H1 (cell line): ENCODE results near the gene MEGF9. TPM values are rescaled to one million over a fixed set of nuclear protein-coding genes. Genes with fewer than 3 reads are reported as not detected.

Experiments
- CTCF ChIA-PET: fragments of 300-600 bp; sonication (Branson Sonifier 250); formaldehyde crosslinking; loops from one replicate; lab custom pipeline; 2021; ENCODE audit not compliant: partially characterized antibody; lab: Charles Lee
- POLR2A ChIA-PET: fragments of 300-600 bp; sonication (Branson Sonifier 250); formaldehyde crosslinking; loops from one replicate; lab custom pipeline; 2021; ENCODE audit warnings: inconsistent platforms; ENCODE audit not compliant: partially characterized antibody; lab: Charles Lee
- DNase-seq, 2 experiments: peaks; one replicate each; pipeline versions ENCODE4 v3.0.0 to v3.0.0-alpha.2; 2010 to 2022; ENCODE audit warnings: low spot score in 2 of 2, low read depth in 1 of 2, mixed read lengths in 1 of 2
- FAIRE-seq: peaks from 2 replicates; lab custom pipeline; 2011; peaks lifted over from hg19 to GRCh38; lab: Jason Lieb, UNC
- H2AFZ ChIP-seq: 2 replicates; pipeline ENCODE4 v1.8.1; 2012; ENCODE audit warnings: low read length, inconsistent platforms
- H2AK5ac ChIP-seq: 2 replicates; pipeline ENCODE4 v1.6.1; 2013; ENCODE audit warnings: low read depth, low read length
- H2BK120ac ChIP-seq: replicated peaks from 2 replicates; pipeline ENCODE3; 2013; ENCODE audit warnings: low read depth, low read length, inconsistent platforms
- H2BK12ac ChIP-seq: 2 replicates; pipeline ENCODE4 v1.6.1; 2013; ENCODE audit warnings: low read depth, low read length
- H2BK15ac ChIP-seq: 2 replicates; pipeline ENCODE4 v1.6.1; 2013; ENCODE audit warnings: low read length
- H2BK20ac ChIP-seq: 2 replicates; pipeline ENCODE4 v1.6.1; 2013; ENCODE audit warnings: low read length
- H2BK5ac ChIP-seq: 2 replicates; pipeline ENCODE4 v1.6.1; 2013; ENCODE audit warnings: low read depth, low read length
- H3K14ac ChIP-seq: 2 replicates; pipeline ENCODE4 v1.6.1; 2013; ENCODE audit warnings: inconsistent platforms; ENCODE audit not compliant: insufficient read length
- H3K18ac ChIP-seq: 2 replicates; pipeline ENCODE4 v1.6.1; 2013; ENCODE audit warnings: low read length; ENCODE audit errors: extremely low read depth
- H3K23ac ChIP-seq: 2 replicates; pipeline ENCODE4 v1.6.1; 2013; ENCODE audit warnings: inconsistent platforms; ENCODE audit not compliant: insufficient read length
- H3K23me2 ChIP-seq: 2 replicates; pipeline ENCODE4 v1.6.1; 2013; ENCODE audit warnings: low read depth, low read length
- H3K27ac ChIP-seq: 2 replicates; pipeline ENCODE4 v1.6.1; 2011; ENCODE audit warnings: low read depth, low read length, inconsistent platforms
- H3K27me3 ChIP-seq, 4 experiments: replicated peaks in 1 of 4; 1 replicate in 1 of 4; 2 replicates in 3 of 4; pipeline versions ENCODE4 v1.6.1 to v1.8.1; 2011 to 2013; ENCODE audit warnings: low read length in 3 of 4, mild to moderate bottlenecking in 3 of 4, inconsistent platforms in 2 of 4, mixed read lengths in 2 of 4, moderate library complexity in 1 of 4; ENCODE audit not compliant: control insufficient read depth in 3 of 4, insufficient read depth in 3 of 4; ENCODE audit errors: extremely low read depth in 1 of 4
- H3K36me3 ChIP-seq, 4 experiments: 2 replicates each; pipeline versions ENCODE4 v1.6.1 to v1.8.1; 2011 to 2013; ENCODE audit warnings: mild to moderate bottlenecking in 4 of 4, low read length in 3 of 4, moderate library complexity in 2 of 4, control low read depth in 1 of 4, inconsistent platforms in 1 of 4; ENCODE audit not compliant: insufficient read depth in 4 of 4, control insufficient read depth in 2 of 4
- H3K4ac ChIP-seq: replicated peaks from 2 replicates; pipeline ENCODE3; 2013; ENCODE audit warnings: low read length, low read depth, mixed read lengths, inconsistent platforms; ENCODE audit not compliant: insufficient read length
- H3K4me1 ChIP-seq, 4 experiments: replicated peaks in 1 of 4; 1 replicate in 1 of 4; 2 replicates in 3 of 4; pipeline versions ENCODE4 v1.6.1 to v1.8.1; 2011 to 2013; ENCODE audit warnings: low read length in 3 of 4, inconsistent platforms in 2 of 4, mixed read lengths in 1 of 4; ENCODE audit not compliant: insufficient read depth in 4 of 4, control insufficient read depth in 3 of 4
- H3K4me2 ChIP-seq, 2 experiments: 2 replicates each; pipeline versions ENCODE4 v1.6.1 to v1.8.1; 2011 to 2013; ENCODE audit warnings: low read depth in 2 of 2, low read length in 2 of 2, control low read depth in 1 of 2, inconsistent platforms in 1 of 2, mild to moderate bottlenecking in 1 of 2; ENCODE audit not compliant: insufficient read depth in 1 of 2
- H3K4me3 ChIP-seq, 4 experiments: fragments of 200-600, 300-600 bp in 1 of 4; sonication (generic), shearing (Covaris generic), sonication (Bioruptor Twin) in 1 of 4; 2 replicates each; pipeline versions ENCODE4 v1.5.1 to v1.8.1; 2011 to 2016; ENCODE audit warnings: low read length in 4 of 4, low read depth in 3 of 4, control low read depth in 2 of 4, inconsistent platforms in 2 of 4, mild to moderate bottlenecking in 2 of 4, mixed read lengths in 1 of 4, moderate library complexity in 1 of 4; ENCODE audit not compliant: insufficient read depth in 2 of 4; ENCODE audit errors: extremely low read depth in 1 of 4
- H3K56ac ChIP-seq: replicated peaks from 2 replicates; pipeline ENCODE3; 2013; ENCODE audit warnings: low read depth, mild to moderate bottlenecking, mixed read lengths, low read length, inconsistent platforms; ENCODE audit not compliant: insufficient read length
- H3K79me1 ChIP-seq: 2 replicates; pipeline ENCODE4 v1.6.1; 2013; ENCODE audit warnings: low read depth, low read length, control low read depth
- H3K79me2 ChIP-seq, 2 experiments: 2 replicates each; pipeline versions ENCODE4 v1.6.1 to v1.8.1; 2012 to 2013; ENCODE audit warnings: low read length in 2 of 2, mild to moderate bottlenecking in 2 of 2, inconsistent platforms in 1 of 2; ENCODE audit not compliant: insufficient read depth in 2 of 2, control insufficient read depth in 1 of 2
- H3K9ac ChIP-seq, 4 experiments: replicated peaks in 1 of 4; 1 replicate in 1 of 4; 2 replicates in 3 of 4; pipeline versions ENCODE4 v1.6.1 to v1.8.1; 2011 to 2013; ENCODE audit warnings: low read depth in 3 of 4, low read length in 3 of 4, control low read depth in 2 of 4, mild to moderate bottlenecking in 2 of 4, moderate library complexity in 2 of 4, inconsistent platforms in 1 of 4; ENCODE audit errors: extremely low read depth in 1 of 4
- H3K9me3 ChIP-seq, 2 experiments: 2 replicates each; pipeline versions ENCODE4 v1.6.1 to v1.8.1; 2012 to 2013; ENCODE audit warnings: mild to moderate bottlenecking in 2 of 2, moderate library complexity in 2 of 2, control low read depth in 1 of 2, inconsistent platforms in 1 of 2, low read depth in 1 of 2, low read length in 1 of 2, mixed read lengths in 1 of 2; ENCODE audit not compliant: insufficient read depth in 2 of 2
- H4K20me1 ChIP-seq, 2 experiments: replicated peaks in 1 of 2; 2 replicates each; pipeline versions ENCODE3 to v1.8.1; 2011 to 2013; ENCODE audit warnings: inconsistent platforms in 2 of 2, low read length in 2 of 2, mild to moderate bottlenecking in 1 of 2; ENCODE audit not compliant: insufficient read depth in 2 of 2, control insufficient read depth in 1 of 2
- H4K5ac ChIP-seq: 2 replicates; pipeline ENCODE4 v1.6.1; 2013; ENCODE audit warnings: low read length, low read depth, mixed read lengths, inconsistent platforms; ENCODE audit not compliant: insufficient read length
- H4K8ac ChIP-seq: 2 replicates; pipeline ENCODE4 v1.8.0; 2013; ENCODE audit warnings: mild to moderate bottlenecking, moderate library complexity, low read length, inconsistent platforms; ENCODE audit not compliant: insufficient read depth; ENCODE audit errors: extremely low read depth
- H4K91ac ChIP-seq: replicated peaks from 2 replicates; pipeline ENCODE3; 2013; ENCODE audit warnings: low read length, mixed read lengths, inconsistent platforms; ENCODE audit not compliant: insufficient read length
- CBX5 ChIP-seq: fragments of 300-800, 300-1000 bp; sonication (generic); IDR thresholded peaks from 2 replicates; pipeline ENCODE4 v1.7.1; 2016; ENCODE audit warnings: antibody characterized with exemption, low read length, low read depth
- JUN ChIP-seq: IDR thresholded peaks from 2 replicates; pipeline ENCODE4 v1.6.1; 2011; ENCODE audit warnings: low read depth, mild to moderate bottlenecking, improper control_type of control experiment, low read length
- KDM4A ChIP-seq: IDR thresholded peaks from one replicate; pipeline ENCODE4 v1.7.1; 2012; ENCODE audit warnings: low read depth, mild to moderate bottlenecking, moderate library complexity, low read length, inconsistent platforms; ENCODE audit not compliant: severe bottlenecking
- PHF8 ChIP-seq: fragments of 200-600 bp; sonication (generic); conservative IDR thresholded peaks from 2 replicates; pipeline ENCODE4 v1.7.1; 2012; ENCODE audit warnings: low read depth, mild to moderate bottlenecking, inconsistent platforms, low read length, moderate library complexity
- POLR2A ChIP-seq, 2 experiments: IDR thresholded peaks; 1 replicate in 1 of 2; 2 replicates in 1 of 2; pipeline ENCODE4 v1.6.1; 2011; ENCODE audit warnings: low read depth in 2 of 2, low read length in 2 of 2, mild to moderate bottlenecking in 2 of 2; ENCODE audit errors: control extremely low read depth in 1 of 2
- SP1 ChIP-seq: IDR thresholded peaks from 2 replicates; pipeline ENCODE4 v1.6.1; 2011; ENCODE audit warnings: low read depth, low read length
- TBP ChIP-seq: IDR thresholded peaks from 2 replicates; pipeline ENCODE4 v1.6.1; 2011; ENCODE audit warnings: low read depth, low read length, improper control_type of control experiment
- USF2 ChIP-seq: IDR thresholded peaks from 2 replicates; pipeline ENCODE4 v1.6.1; 2011; ENCODE audit warnings: low read length, improper control_type of control experiment
- WGBS, 2 experiments: shearing (Covaris generic) in 1 of 2; methylation state at CpG; one replicate each; pipeline versions ENCODE4 v1.1.6 to v1.1.7; 2013 to 2015; ENCODE audit warnings: low lambda C conversion rate in 2 of 2, mixed read lengths in 2 of 2, inconsistent platforms in 1 of 2, low coverage in 1 of 2, missing lambda C conversion rate in 1 of 2; ENCODE audit not compliant: insufficient replicate concordance in 2 of 2, insufficient coverage in 1 of 2, insufficient read length in 1 of 2; ENCODE audit errors: extremely low coverage in 1 of 2, missing lambda C conversion rate in 1 of 2; 5-methylcytosine and 5-hydroxymethylcytosine counted together
- long read RNA-seq, 2 experiments: library from RNA in 1 of 2; library from capped mRNA in 1 of 2; stranded (forward); transcript quantifications; one replicate each; pipeline ENCODE4 v2.0.0, GENCODE V29; 2021; ENCODE audit warnings: inconsistent platforms in 1 of 2
- polyA minus RNA-seq, 3 experiments: library from RNA; depleted of rRNA, polyadenylated mRNA; stranded (reverse); fragments of >200 nt; gene quantifications; 1 replicate in 2 of 3; 2 replicates in 1 of 3; pipeline ENCODE4 v1.2.3, GENCODE V29; 2011
- polyA plus RNA-seq, 7 experiments: library from polyadenylated mRNA; depleted of rRNA in 3 of 7; stranded (reverse) in 5 of 7; unstranded in 2 of 7; fragments of >200 nt in 5 of 7; fragments of 200-250 nt in 2 of 7; gene quantifications; 1 replicate in 5 of 7; 2 replicates in 1 of 7; 4 replicates in 1 of 7; pipeline versions ENCODE4 v1.2.1 to v1.2.3, GENCODE V29; 2011 to 2013; ENCODE audit warnings: missing spikeins in 2 of 7, mixed read lengths in 2 of 7
- total RNA-seq: library from RNA; stranded (reverse); fragmentation: NEBNext Ultra II Directional; extraction: Animal tissue kit (Norgen Biotek cat#: 25700); gene quantifications from 2 replicates; pipeline ENCODE4 v1.2.1, GENCODE V29; 2021

The MEGF9 gene
- total RNA-seq (1.3 and 1.8 TPM in 2 replicates), polyA plus RNA-seq (2011; rRNA removed) (0.38 and 0.45 TPM in 2 replicates), polyA minus RNA-seq (2011; rRNA and poly(A)+ RNA removed) (0.79 and 1.2 TPM in 2 replicates)
- 0.44 TPM for polyA plus RNA-seq (2011; cell fraction: cytosol; rRNA removed)
- polyA plus RNA-seq (2011; cell fraction: nucleus; rRNA removed), result 0.34 TPM
- polyA plus RNA-seq (2012, experiment 1 of 2), result 0.55 to 1.1 TPM (median 0.70 TPM) in 4 replicates
- 0.09 TPM for polyA plus RNA-seq (2012, experiment 2 of 2)
- polyA plus RNA-seq (2013, experiment 1 of 2), result 1.1 TPM
- 1.1 TPM for polyA plus RNA-seq (2013, experiment 2 of 2)
- 0.95 TPM for polyA minus RNA-seq (2011; cell fraction: cytosol; rRNA and poly(A)+ RNA removed)
- polyA minus RNA-seq (2011; cell fraction: nucleus; rRNA and poly(A)+ RNA removed), result 1.4 TPM
- long read RNA-seq, experiment 1, result 0 reads
- long read RNA-seq, experiment 2, partial matches to known transcripts, result 0 of 1 reads
- long read RNA-seq, experiment 2, other reads (novel, unspliced or antisense), result 1 of 1 reads

DNA sequence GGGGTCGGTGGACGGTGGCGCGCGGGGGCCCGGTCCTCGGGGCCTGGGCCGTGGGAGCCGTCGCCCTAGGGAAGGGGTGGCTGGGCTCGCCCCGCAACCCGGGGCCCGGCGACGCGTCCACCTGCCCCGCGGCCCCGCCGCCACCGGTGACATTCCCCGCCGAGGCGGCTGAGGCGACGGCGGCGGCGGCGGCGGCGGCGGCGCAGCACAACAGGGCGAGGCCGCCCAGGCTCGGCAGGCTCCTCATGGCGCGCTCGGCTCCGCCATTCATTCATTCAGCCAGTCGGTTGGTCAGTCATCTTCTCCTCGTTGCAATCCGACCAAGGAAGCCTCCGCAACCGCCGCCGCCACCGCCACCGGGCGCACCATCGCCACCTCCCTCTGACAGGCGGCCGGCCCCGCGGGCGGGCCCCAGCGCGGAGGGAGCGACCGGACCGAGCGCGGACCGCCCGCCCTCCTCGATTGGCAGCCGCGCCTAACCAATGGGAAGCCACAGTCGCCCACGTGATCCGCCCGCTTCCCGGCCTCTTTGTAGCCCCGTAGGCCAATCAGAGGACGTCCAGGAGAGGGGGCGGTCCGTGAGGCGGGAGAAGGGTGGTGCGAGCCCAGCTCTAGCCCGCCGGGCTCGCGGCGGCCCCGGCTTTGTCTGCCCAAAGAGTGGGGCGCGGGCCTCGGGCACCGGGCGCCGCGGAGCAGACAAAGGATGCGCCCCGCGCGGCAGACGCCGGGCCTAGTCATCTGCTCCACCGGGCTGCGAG, at the start of gene MEGF9:
TSS of gene MEGF9 (minus strand) at position 383 of the 758 bp plus-strand sequence. CDS start at position 271, 112 bp downstream.
- Histone ChIP-seq H3K79me1 (no peaks in the 10 kb centered on the region), H4K20me1 (peaks cover 0 to 2% of the 10 kb centered on the region in 2 experiments), H3K4me1 (peaks cover 0 to 9% (median 8%) of the 10 kb centered on the region in 4 experiments; a peak in 4 of 7 replicates), H3K79me2 (no peaks in the 10 kb centered on the region), H3K9me3 (no peaks in the 10 kb centered on the region), H4K8ac (peak within 1 kb of the TSS; percentile 98), H4K5ac (peak within 1 kb of the TSS; percentile 70), H2BK12ac (peak within 1 kb of the TSS; percentile 75; the same call in 1 of the 2 replicates), H4K91ac (peak within 1 kb of the TSS; percentile 59), H2BK120ac (no peak within 1 kb of the TSS), H3K23me2 (peaks cover 13% of the 10 kb centered on the region; the same call in 1 of the 2 replicates), H3K56ac (peak within 1 kb of the TSS; percentile 30), H3K4me3 (peak within 1 kb of the TSS; percentile 56 to 81 (median 70)), H2BK20ac (no peak within 1 kb of the TSS), H3K27ac (peak within 1 kb of the TSS; percentile 69; the same call in 1 of the 2 replicates), H3K18ac (peak within 1 kb of the TSS; percentile 75), H2AK5ac (no peak within 1 kb of the TSS), H2BK5ac (peak within 1 kb of the TSS; percentile 66; the same call in 1 of the 2 replicates), H3K23ac (no peak within 1 kb of the TSS), H3K4me2 (peak within 1 kb of the TSS; percentile 73 to 81), H2BK15ac (no peak within 1 kb of the TSS; the same call in 1 of the 2 replicates), H3K4ac (peak within 1 kb of the TSS; percentile 70), H3K36me3 (no peaks in the 10 kb centered on the region), H3K27me3 (peaks cover 4 to 17% (median 15%) of the 10 kb centered on the region in 4 experiments; a peak in 6 of 7 replicates), H3K14ac (peak within 1 kb of the TSS; percentile 27), H2AFZ (peak within 1 kb of the TSS; percentile 89; the same call in 1 of the 2 replicates), H3K9ac (peak within 1 kb of the TSS; percentile 79 to 95 (median 87))
- ChIA-PET CTCF (interaction anchor here (1.1 to 1.4 kb wide), 3 partner anchors 10 to 23 kb away, joined by 4 to 6 read pairs (median 4); no protein-coding TSS in a partner anchor), POLR2A (interaction anchor here (0.7 to 1.6 kb wide), 8 partner anchors 9 to 139 kb away, joined by 3 to 7 read pairs (median 4); no protein-coding TSS in a partner anchor)
- DNase-seq (peak; percentile 84 to 97), FAIRE-seq (no peak)
- WGBS, 2 experiments, result 1% methylated on average over 44 of the region's 102 CpGs; no CpG with 5 or more reads in 1 of the 2 experiments
- peak; percentile 96 for TF ChIP-seq USF2
- TF ChIP-seq SP1, result peak; percentile 90
- no peak for TF ChIP-seq JUN
- TF ChIP-seq CBX5, result no peak
- TF ChIP-seq POLR2A (IDR thresholded peaks at IDR 0.05; ENCODE audit: control extremely low read depth in 1 of 2, low read depth in 2 of 2, low read length in 2 of 2), result peak; percentile 83 to 88
- peak; percentile 73 for TF ChIP-seq TBP
- peak; percentile 95; the same call in 1 of the 2 replicates for TF ChIP-seq PHF8
- peak; percentile 97 for TF ChIP-seq KDM4A
